ENCODE results near the gene HIVEP3. TPM values are rescaled to one million over a fixed set of nuclear protein-coding genes. Genes with fewer than 3 reads are reported as not detected.

HIVEP3 gene
- total and polyA plus RNA-seq, 2 of the 13 experiments (the other 11 are each of a cell fraction or from before 2014, with no cell fraction given): 0.05 TPM; not detected in 1

DNA sequence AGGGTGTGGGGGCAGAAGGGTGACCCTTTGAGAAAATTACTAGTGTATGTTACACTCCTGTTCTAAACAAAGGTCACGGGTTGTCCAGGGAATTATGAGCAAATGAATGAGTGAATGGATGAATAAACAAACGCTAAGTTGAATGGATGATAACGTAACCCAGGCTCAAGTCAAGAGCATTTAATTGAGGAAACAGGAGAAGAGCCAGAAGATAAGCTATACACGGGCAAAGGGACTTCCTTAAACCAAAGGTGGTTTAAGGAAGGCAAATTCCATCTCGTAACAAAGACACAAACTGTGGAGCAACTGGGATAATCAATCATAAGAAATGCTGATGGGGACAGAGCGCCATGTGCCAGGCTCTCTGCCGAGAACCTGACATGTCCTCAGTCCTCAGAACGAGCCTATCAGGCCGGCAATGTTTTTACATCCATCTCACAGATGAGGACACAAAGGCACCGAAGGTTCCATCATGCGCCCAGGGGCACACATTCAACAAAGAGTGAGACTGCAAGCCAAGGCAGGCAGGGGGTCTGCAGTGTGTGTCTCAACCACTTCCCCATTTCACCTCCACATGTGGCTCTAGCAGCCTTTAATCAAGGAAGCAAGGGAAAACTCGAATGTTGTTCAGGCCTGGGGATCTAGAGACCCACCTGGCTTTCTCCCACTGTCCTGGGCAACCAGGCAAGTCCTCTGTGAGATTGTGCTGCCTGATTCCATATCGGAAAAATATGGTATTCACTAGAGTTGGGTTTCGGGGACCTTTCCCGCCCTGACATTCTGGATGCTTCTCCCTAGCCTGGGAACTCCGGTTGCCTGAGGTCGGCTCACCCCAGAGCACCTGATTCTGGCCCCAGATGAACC is 307.4 kb downstream of the HIVEP3 start (continued):
- TF ChIP-seq, protein P1, sequence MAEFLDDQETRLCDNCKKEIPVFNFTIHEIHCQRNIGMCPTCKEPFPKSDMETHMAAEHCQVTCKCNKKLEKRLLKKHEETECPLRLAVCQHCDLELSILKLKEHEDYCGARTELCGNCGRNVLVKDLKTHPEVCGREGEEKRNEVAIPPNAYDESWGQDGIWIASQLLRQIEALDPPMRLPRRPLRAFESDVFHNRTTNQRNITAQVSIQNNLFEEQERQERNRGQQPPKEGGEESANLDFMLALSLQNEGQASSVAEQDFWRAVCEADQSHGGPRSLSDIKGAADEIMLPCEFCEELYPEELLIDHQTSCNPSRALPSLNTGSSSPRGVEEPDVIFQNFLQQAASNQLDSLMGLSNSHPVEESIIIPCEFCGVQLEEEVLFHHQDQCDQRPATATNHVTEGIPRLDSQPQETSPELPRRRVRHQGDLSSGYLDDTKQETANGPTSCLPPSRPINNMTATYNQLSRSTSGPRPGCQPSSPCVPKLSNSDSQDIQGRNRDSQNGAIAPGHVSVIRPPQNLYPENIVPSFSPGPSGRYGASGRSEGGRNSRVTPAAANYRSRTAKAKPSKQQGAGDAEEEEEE (CRISPR knock-in tag; IDR thresholded peaks at IDR 0.05; ENCODE audit: borderline replicate concordance): no peak
- TF ChIP-seq, protein P2, sequence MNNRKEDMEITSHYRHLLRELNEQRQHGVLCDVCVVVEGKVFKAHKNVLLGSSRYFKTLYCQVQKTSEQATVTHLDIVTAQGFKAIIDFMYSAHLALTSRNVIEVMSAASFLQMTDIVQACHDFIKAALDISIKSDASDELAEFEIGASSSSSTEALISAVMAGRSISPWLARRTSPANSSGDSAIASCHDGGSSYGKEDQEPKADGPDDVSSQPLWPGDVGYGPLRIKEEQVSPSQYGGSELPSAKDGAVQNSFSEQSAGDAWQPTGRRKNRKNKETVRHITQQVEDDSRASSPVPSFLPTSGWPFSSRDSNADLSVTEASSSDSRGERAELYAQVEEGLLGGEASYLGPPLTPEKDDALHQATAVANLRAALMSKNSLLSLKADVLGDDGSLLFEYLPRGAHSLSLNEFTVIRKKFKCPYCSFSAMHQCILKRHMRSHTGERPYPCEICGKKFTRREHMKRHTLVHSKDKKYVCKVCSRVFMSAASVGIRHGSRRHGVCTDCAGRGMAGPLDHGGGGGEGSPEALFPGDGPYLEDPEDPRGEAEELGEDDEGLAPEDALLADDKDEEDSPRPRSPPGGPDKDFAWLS (CRISPR knock-in tag; IDR thresholded peaks at IDR 0.05; ENCODE audit: borderline replicate concordance): no peak
- TF ChIP-seq CCDC6 (CRISPR knock-in tag; IDR thresholded peaks at IDR 0.05): no peak

DNA sequence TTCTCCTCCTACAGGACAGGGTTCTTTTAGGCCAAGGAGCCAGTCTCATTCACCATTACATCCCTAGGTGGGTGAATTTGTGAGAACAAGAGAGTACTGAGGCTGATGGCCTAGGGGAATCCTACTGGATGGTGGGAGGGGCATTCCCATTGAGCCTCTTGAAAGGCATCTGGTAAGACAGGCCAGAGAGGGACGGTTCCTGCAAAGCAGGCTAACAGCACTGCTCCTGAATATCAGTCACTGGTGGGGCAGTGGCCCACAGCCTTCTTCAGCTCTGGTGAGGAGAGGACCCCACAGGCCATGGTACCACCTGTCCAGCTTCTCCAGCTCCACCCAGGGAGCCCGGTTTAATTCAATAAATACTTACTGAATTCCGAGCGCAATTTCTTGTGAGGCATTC is 308.4 kb downstream of the HIVEP3 start:
- DNase-seq (ENCODE audit: low spot score) (no peak), FAIRE-seq (no peak), ATAC-seq (no peak)
- POLR2A ChIA-PET: no interaction called here
- no peak overlapping the region for H3K4me3 ChIP-seq (replicated peaks in 1 of 3; ENCODE audit: insufficient read depth in 1 of 3, low read depth in 2 of 3, low read length in 3 of 3)
- H4K20me1 ChIP-seq (ENCODE audit: insufficient read depth, low read length): no peaks in the 10 kb centered on the region
- no peak overlapping the region for H3K27ac ChIP-seq (ENCODE audit: extremely low read length, insufficient read depth, low read length)
- H3K9me3 ChIP-seq (ENCODE audit: low read length): no peaks in the 10 kb centered on the region
- no peak overlapping the region for H3K9ac ChIP-seq (ENCODE audit: insufficient read depth, low read depth, low read length)
- intact Hi-C loops (cut with micrococcal nuclease; ENCODE audit: unreplicated experiment): no loop called here
- WGBS (ENCODE audit: low lambda C conversion rate): 33% methylated on average over 4 of the region's 4 CpGs
- no peak overlapping the region for H2AFZ ChIP-seq (ENCODE audit: low read length)
- no TSS peak for BruUV-seq (replicated peaks)
- peaks cover 6 to 34% of the 10 kb centered on the region in 2 experiments; a peak in 2 of 5 replicates for H3K27me3 ChIP-seq (ENCODE audit: control insufficient read depth in 1 of 2, insufficient read depth in 2 of 2, low read length in 2 of 2)
- no peaks in the 10 kb centered on the region for H3K36me3 ChIP-seq (replicated peaks in 1 of 2; ENCODE audit: control insufficient read depth in 1 of 2, insufficient read depth in 2 of 2, low read length in 2 of 2)
- H3K79me2 ChIP-seq (ENCODE audit: insufficient read depth, low read length): no peaks in the 10 kb centered on the region
- no peak overlapping the region for H3K4me2 ChIP-seq (ENCODE audit: low read depth, low read length)
- CTCF ChIA-PET (ENCODE audit: low intra/inter-chr PET ratio, low total read pairs): no interaction called here
- H3K4me1 ChIP-seq (ENCODE audit: insufficient read depth, low read length): no peaks in the 10 kb centered on the region
- in situ Hi-C loops (cut with HindIII; ENCODE audit: extremely low pct_ligation_motif_present, low pct_unique_long_range_greater_than_20kb): no loop called here
- TF ChIP-seq MAF1 (CRISPR knock-in tag; IDR thresholded peaks at IDR 0.05; ENCODE audit: borderline replicate concordance) (no peak), ZNF367 (CRISPR knock-in tag; IDR thresholded peaks at IDR 0.05; ENCODE audit: borderline replicate concordance) (no peak), PTBP1 (IDR thresholded peaks at IDR 0.05; ENCODE audit: low read depth, low read length, poor library complexity, severe bottlenecking) (no peak), U2AF2 (IDR thresholded peaks at IDR 0.05; ENCODE audit: low read depth, low read length) (no peak), TRIM24 (CRISPR knock-in tag; IDR thresholded peaks at IDR 0.05) (no peak), CHD2 (IDR thresholded peaks at IDR 0.05; ENCODE audit: low read depth, low read length) (no peak)
- TF ChIP-seq, protein P3, sequence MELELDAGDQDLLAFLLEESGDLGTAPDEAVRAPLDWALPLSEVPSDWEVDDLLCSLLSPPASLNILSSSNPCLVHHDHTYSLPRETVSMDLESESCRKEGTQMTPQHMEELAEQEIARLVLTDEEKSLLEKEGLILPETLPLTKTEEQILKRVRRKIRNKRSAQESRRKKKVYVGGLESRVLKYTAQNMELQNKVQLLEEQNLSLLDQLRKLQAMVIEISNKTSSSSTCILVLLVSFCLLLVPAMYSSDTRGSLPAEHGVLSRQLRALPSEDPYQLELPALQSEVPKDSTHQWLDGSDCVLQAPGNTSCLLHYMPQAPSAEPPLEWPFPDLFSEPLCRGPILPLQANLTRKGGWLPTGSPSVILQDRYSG (CRISPR knock-in tag; IDR thresholded peaks at IDR 0.05): no peak
- TF ChIP-seq, protein P4, sequence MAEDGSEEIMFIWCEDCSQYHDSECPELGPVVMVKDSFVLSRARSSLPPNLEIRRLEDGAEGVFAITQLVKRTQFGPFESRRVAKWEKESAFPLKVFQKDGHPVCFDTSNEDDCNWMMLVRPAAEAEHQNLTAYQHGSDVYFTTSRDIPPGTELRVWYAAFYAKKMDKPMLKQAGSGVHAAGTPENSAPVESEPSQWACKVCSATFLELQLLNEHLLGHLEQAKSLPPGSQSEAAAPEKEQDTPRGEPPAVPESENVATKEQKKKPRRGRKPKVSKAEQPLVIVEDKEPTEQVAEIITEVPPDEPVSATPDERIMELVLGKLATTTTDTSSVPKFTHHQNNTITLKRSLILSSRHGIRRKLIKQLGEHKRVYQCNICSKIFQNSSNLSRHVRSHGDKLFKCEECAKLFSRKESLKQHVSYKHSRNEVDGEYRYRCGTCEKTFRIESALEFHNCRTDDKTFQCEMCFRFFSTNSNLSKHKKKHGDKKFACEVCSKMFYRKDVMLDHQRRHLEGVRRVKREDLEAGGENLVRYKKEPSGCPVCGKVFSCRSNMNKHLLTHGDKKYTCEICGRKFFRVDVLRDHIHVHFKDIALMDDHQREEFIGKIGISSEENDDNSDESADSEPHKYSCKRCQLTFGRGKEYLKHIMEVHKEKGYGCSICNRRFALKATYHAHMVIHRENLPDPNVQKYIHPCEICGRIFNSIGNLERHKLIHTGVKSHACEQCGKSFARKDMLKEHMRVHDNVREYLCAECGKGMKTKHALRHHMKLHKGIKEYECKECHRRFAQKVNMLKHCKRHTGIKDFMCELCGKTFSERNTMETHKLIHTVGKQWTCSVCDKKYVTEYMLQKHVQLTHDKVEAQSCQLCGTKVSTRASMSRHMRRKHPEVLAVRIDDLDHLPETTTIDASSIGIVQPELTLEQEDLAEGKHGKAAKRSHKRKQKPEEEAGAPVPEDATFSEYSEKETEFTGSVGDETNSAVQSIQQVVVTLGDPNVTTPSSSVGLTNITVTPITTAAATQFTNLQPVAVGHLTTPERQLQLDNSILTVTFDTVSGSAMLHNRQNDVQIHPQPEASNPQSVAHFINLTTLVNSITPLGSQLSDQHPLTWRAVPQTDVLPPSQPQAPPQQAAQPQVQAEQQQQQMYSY (CRISPR knock-in tag; IDR thresholded peaks at IDR 0.05): no peak
- TF ChIP-seq, protein P5, sequence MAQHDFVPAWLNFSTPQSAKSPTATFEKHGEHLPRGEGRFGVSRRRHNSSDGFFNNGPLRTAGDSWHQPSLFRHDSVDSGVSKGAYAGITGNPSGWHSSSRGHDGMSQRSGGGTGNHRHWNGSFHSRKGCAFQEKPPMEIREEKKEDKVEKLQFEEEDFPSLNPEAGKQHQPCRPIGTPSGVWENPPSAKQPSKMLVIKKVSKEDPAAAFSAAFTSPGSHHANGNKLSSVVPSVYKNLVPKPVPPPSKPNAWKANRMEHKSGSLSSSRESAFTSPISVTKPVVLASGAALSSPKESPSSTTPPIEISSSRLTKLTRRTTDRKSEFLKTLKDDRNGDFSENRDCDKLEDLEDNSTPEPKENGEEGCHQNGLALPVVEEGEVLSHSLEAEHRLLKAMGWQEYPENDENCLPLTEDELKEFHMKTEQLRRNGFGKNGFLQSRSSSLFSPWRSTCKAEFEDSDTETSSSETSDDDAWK (CRISPR knock-in tag; IDR thresholded peaks at IDR 0.05): no peak

Data from HepG2 (cell line).